T-helper 2 cell treated with Interferon-gamma antibody and Interleukin-4, amounts not matched to agents 5 μg/mL and 100 μg/mL, for 36 hours (primary cell): ENCODE measurements around the gene TMEM186.

Experiments used
- DNase-seq: peaks from one replicate; pipeline ENCODE4 v3.0.0; 2021; ENCODE audit warnings: low spot score
- H3K27ac Mint-ChIP-seq: one replicate; pipeline ENCODE4 v1.8.0; 2021; ENCODE audit warnings: mild to moderate bottlenecking, mixed read lengths
- H3K27me3 Mint-ChIP-seq: one replicate; pipeline ENCODE4 v1.8.0; 2021; ENCODE audit warnings: low read depth, mixed read lengths
- H3K36me3 Mint-ChIP-seq: one replicate; pipeline ENCODE4 v1.8.0; 2021; ENCODE audit warnings: low read depth, mixed read lengths
- H3K4me1 Mint-ChIP-seq: one replicate; pipeline ENCODE4 v1.8.0; 2021; ENCODE audit warnings: low read depth, mixed read lengths
- H3K4me3 Mint-ChIP-seq: one replicate; pipeline ENCODE4 v1.8.0; 2022; ENCODE audit warnings: mild to moderate bottlenecking, moderate library complexity, mixed read lengths
- H3K9me3 Mint-ChIP-seq: one replicate; pipeline ENCODE4 v1.8.0; 2021; ENCODE audit warnings: mixed read lengths

The TMEM186 gene

GRCh38 chr16:8774208-8774607, 23.2 kb downstream of the TMEM186 start:
- Mint-ChIP-seq H3K36me3 (peaks cover 5% of the 10 kb centered on the region), H3K27me3 (no peaks in the 10 kb centered on the region), H3K4me3 (no peak overlapping the region), H3K9me3 (no peaks in the 10 kb centered on the region), H3K4me1 (no peaks in the 10 kb centered on the region), H3K27ac (no peak overlapping the region)
- DNase-seq, result no peak

GRCh38 chr16:8773537-8773936, 23.9 kb downstream of the TMEM186 start:
- H3K36me3 Mint-ChIP-seq, result peaks cover 5% of the 10 kb centered on the region
- H3K27me3 Mint-ChIP-seq, result no peaks in the 10 kb centered on the region
- no peaks in the 10 kb centered on the region for H3K9me3 Mint-ChIP-seq
- H3K4me3 Mint-ChIP-seq, result no peak overlapping the region
- H3K4me1 Mint-ChIP-seq, result no peaks in the 10 kb centered on the region
- no peak overlapping the region for H3K27ac Mint-ChIP-seq
- no peak for DNase-seq

- DNase-seq, result no peak
- H3K27me3 Mint-ChIP-seq, result no peaks in the 10 kb centered on the region
- H3K9me3 Mint-ChIP-seq, result no peaks in the 10 kb centered on the region
- peaks cover 5% of the 10 kb centered on the region for H3K36me3 Mint-ChIP-seq
- H3K27ac Mint-ChIP-seq, result no peak overlapping the region
- H3K4me3 Mint-ChIP-seq, result no peak overlapping the region
- H3K4me1 Mint-ChIP-seq, result no peaks in the 10 kb centered on the region
Observed at GRCh38 chr16:8768692-8769091, 28.7 kb downstream of the TMEM186 start.

GRCh38 chr16:8768283-8768682, 29.2 kb downstream of the TMEM186 start:
- Mint-ChIP-seq H3K4me1 (no peaks in the 10 kb centered on the region), H3K9me3 (no peaks in the 10 kb centered on the region), H3K36me3 (peaks cover 5% of the 10 kb centered on the region), H3K4me3 (no peak overlapping the region), H3K27ac (no peak overlapping the region), H3K27me3 (no peaks in the 10 kb centered on the region)
- DNase-seq, result no peak

- no peak for DNase-seq
- Mint-ChIP-seq H3K36me3 (peaks cover 5% of the 10 kb centered on the region), H3K27ac (no peak overlapping the region), H3K4me1 (no peaks in the 10 kb centered on the region), H3K9me3 (no peaks in the 10 kb centered on the region), H3K4me3 (no peak overlapping the region), H3K27me3 (no peaks in the 10 kb centered on the region)
Observed at GRCh38 chr16:8767176-8767575, 30.3 kb downstream of the TMEM186 start.

GRCh38 chr16:8764525-8765250, 32.8 kb downstream of the TMEM186 start:
- Mint-ChIP-seq H3K27ac (no peak overlapping the region), H3K4me3 (no peak overlapping the region), H3K36me3 (peaks cover 3% of the 10 kb centered on the region), H3K27me3 (no peaks in the 10 kb centered on the region), H3K4me1 (no peaks in the 10 kb centered on the region), H3K9me3 (no peaks in the 10 kb centered on the region)
- no peak for DNase-seq

GRCh38 chr16:8763899-8764298, 33.5 kb downstream of the TMEM186 start:
- no peak for DNase-seq
- no peaks in the 10 kb centered on the region for H3K27me3 Mint-ChIP-seq
- H3K9me3 Mint-ChIP-seq, result no peaks in the 10 kb centered on the region
- H3K27ac Mint-ChIP-seq, result no peak overlapping the region
- peaks cover 3% of the 10 kb centered on the region for H3K36me3 Mint-ChIP-seq
- H3K4me3 Mint-ChIP-seq, result no peak overlapping the region
- H3K4me1 Mint-ChIP-seq, result no peaks in the 10 kb centered on the region

GRCh38 chr16:8763083-8763482, 34.4 kb downstream of the TMEM186 start:
- DNase-seq, result no peak
- H3K27me3 Mint-ChIP-seq, result no peaks in the 10 kb centered on the region
- peaks cover 1% of the 10 kb centered on the region for H3K36me3 Mint-ChIP-seq

GRCh38 chr16:8762254-8762653, 35.2 kb downstream of the TMEM186 start:
- Mint-ChIP-seq H3K4me3 (no peak overlapping the region), H3K36me3 (no peaks in the 10 kb centered on the region), H3K4me1 (no peaks in the 10 kb centered on the region), H3K27me3 (no peaks in the 10 kb centered on the region), H3K9me3 (no peaks in the 10 kb centered on the region), H3K27ac (no peak overlapping the region)
- no peak for DNase-seq

More at GRCh38 chr16:8763083-8763482, 34.4 kb downstream of the TMEM186 start:
- H3K4me1 Mint-ChIP-seq, result no peaks in the 10 kb centered on the region
- H3K4me3 Mint-ChIP-seq, result no peak overlapping the region
- H3K9me3 Mint-ChIP-seq, result no peaks in the 10 kb centered on the region
- H3K27ac Mint-ChIP-seq, result no peak overlapping the region

- no peak for DNase-seq
- Mint-ChIP-seq H3K27me3 (no peaks in the 10 kb centered on the region), H3K4me1 (no peaks in the 10 kb centered on the region), H3K4me3 (no peak overlapping the region), H3K36me3 (no peaks in the 10 kb centered on the region), H3K9me3 (no peaks in the 10 kb centered on the region), H3K27ac (no peak overlapping the region)
Observed at GRCh38 chr16:8761078-8761477, 36.4 kb downstream of the TMEM186 start.

GRCh38 chr16:8760021-8760420, 37.4 kb downstream of the TMEM186 start:
- Mint-ChIP-seq H3K27me3 (no peaks in the 10 kb centered on the region), H3K4me3 (no peak overlapping the region), H3K27ac (no peak overlapping the region), H3K36me3 (no peaks in the 10 kb centered on the region), H3K4me1 (no peaks in the 10 kb centered on the region), H3K9me3 (no peaks in the 10 kb centered on the region)
- no peak for DNase-seq

- DNase-seq, result no peak
- H3K27ac Mint-ChIP-seq, result no peak overlapping the region
- H3K27me3 Mint-ChIP-seq, result no peaks in the 10 kb centered on the region
- H3K36me3 Mint-ChIP-seq, result no peaks in the 10 kb centered on the region
- no peaks in the 10 kb centered on the region for H3K4me1 Mint-ChIP-seq
- H3K9me3 Mint-ChIP-seq, result no peaks in the 10 kb centered on the region
- H3K4me3 Mint-ChIP-seq, result no peak overlapping the region
Observed at GRCh38 chr16:8758022-8758421, 39.4 kb downstream of the TMEM186 start.

- Mint-ChIP-seq H3K36me3 (no peaks in the 10 kb centered on the region), H3K9me3 (no peaks in the 10 kb centered on the region), H3K4me1 (no peaks in the 10 kb centered on the region), H3K27ac (no peak overlapping the region), H3K4me3 (no peak overlapping the region), H3K27me3 (no peaks in the 10 kb centered on the region)
- DNase-seq, result no peak
Observed at GRCh38 chr16:8756755-8757154, 40.7 kb downstream of the TMEM186 start.

GRCh38 chr16:8753416-8754054, 43.9 kb downstream of the TMEM186 start:
- no peaks in the 10 kb centered on the region for H3K9me3 Mint-ChIP-seq
- no peak for DNase-seq
- no peaks in the 10 kb centered on the region for H3K4me1 Mint-ChIP-seq
- H3K27me3 Mint-ChIP-seq, result no peaks in the 10 kb centered on the region
- no peaks in the 10 kb centered on the region for H3K36me3 Mint-ChIP-seq
- H3K27ac Mint-ChIP-seq, result no peak overlapping the region
- H3K4me3 Mint-ChIP-seq, result no peak overlapping the region

- Mint-ChIP-seq H3K9me3 (no peaks in the 10 kb centered on the region), H3K36me3 (no peaks in the 10 kb centered on the region), H3K4me1 (no peaks in the 10 kb centered on the region), H3K27ac (no peak overlapping the region), H3K4me3 (no peak overlapping the region), H3K27me3 (no peaks in the 10 kb centered on the region)
- DNase-seq, result no peak
Observed at GRCh38 chr16:8752706-8753105, 44.7 kb downstream of the TMEM186 start.
